A673 (cell line): ENCODE measurements around the gene GJD2. TPM values are rescaled to one million over a fixed set of nuclear protein-coding genes. Genes with fewer than 3 reads are reported as not detected.

Experiments used
- BruUV-seq: library from RNA; stranded (reverse); fragments of 400-500 nt; replicated peaks from 2 replicates; lab custom pipeline; 2021; lab: Mats Ljungman, UMichigan
- CTCF ChIA-PET: fragments of 300-600 bp; sonication (Branson Sonifier 250); formaldehyde crosslinking; loops from one replicate; lab custom pipeline; 2022; ENCODE audit warnings: antibody characterized with exemption; lab: Charles Lee
- POLR2A ChIA-PET: fragments of 300-600 bp; sonication (Branson Sonifier 250); formaldehyde crosslinking; loops from one replicate; lab custom pipeline; 2022; ENCODE audit warnings: antibody characterized with exemption; ENCODE audit not compliant: low non-redundant PET; lab: Charles Lee
- DNase-seq: peaks from one replicate; pipeline ENCODE4 v3.0.0-alpha.2; 2015; ENCODE audit warnings: low spot score
- H3K27ac ChIP-seq: fragments of 200-600 bp; sonication (generic); 2 replicates; pipeline ENCODE4 v1.5.1; 2016; ENCODE audit warnings: mixed run types, low read depth, mild to moderate bottlenecking, mixed read lengths, antibody characterized with exemption, low read length; ENCODE audit not compliant: poor library complexity, severe bottlenecking
- H3K27me3 ChIP-seq: fragments of 200-600 bp; sonication (generic); replicated peaks from 2 replicates; pipeline ENCODE4 v1.6.1; 2017; ENCODE audit warnings: mixed run types, low read depth, mild to moderate bottlenecking, mixed read lengths, antibody characterized with exemption, low read length; ENCODE audit not compliant: insufficient read depth, poor library complexity
- H3K36me3 ChIP-seq: fragments of 200-600 bp; sonication (generic); 2 replicates; pipeline ENCODE4 v1.6.1; 2016; ENCODE audit warnings: mixed run types, mild to moderate bottlenecking, mixed read lengths, antibody characterized with exemption, low read length; ENCODE audit not compliant: insufficient read depth, poor library complexity, severe bottlenecking
- H3K4me1 ChIP-seq: fragments of 200-600 bp; sonication (generic); 2 replicates; pipeline ENCODE4 v1.6.1; 2017; ENCODE audit warnings: mixed run types, mild to moderate bottlenecking, mixed read lengths, antibody characterized with exemption, low read length; ENCODE audit not compliant: insufficient read depth, poor library complexity, severe bottlenecking
- H3K4me3 ChIP-seq: fragments of 200-600 bp; sonication (generic); 2 replicates; pipeline ENCODE4 v1.5.1; 2016; ENCODE audit warnings: low read depth, mixed run types, mild to moderate bottlenecking, mixed read lengths, low read length; ENCODE audit not compliant: poor library complexity, severe bottlenecking
- H3K9me3 ChIP-seq: fragments of 200-600 bp; sonication (generic); 2 replicates; pipeline ENCODE4 v1.6.1; 2016; ENCODE audit warnings: mixed run types, low read depth, mild to moderate bottlenecking, mixed read lengths, antibody characterized with exemption, low read length; ENCODE audit not compliant: poor library complexity, severe bottlenecking
- EZH2 ChIP-seq: fragments of 200-600 bp; sonication (generic); IDR thresholded peaks from 2 replicates; pipeline ENCODE4 v1.6.1; 2017; ENCODE audit warnings: borderline replicate concordance, low read depth, mild to moderate bottlenecking, mixed read lengths, antibody characterized with exemption, low read length; ENCODE audit not compliant: poor library complexity, severe bottlenecking
- intact Hi-C: fragments of 100-400 bp; cut with micrococcal nuclease; formaldehyde crosslinking; loops from one replicate; pipeline ENCODE4 v1.10.0; 2022; ENCODE audit not compliant: unreplicated experiment
- total RNA-seq: library from RNA; stranded (reverse); gene quantifications from 2 replicates; pipeline ENCODE4 v1.2.3, GENCODE V29; 2021
- TF ChIP-seq, protein P1 (sequence below): fragments of 300-800, 200-600 bp; sonication (generic); conservative IDR thresholded peaks from 2 replicates; pipeline ENCODE4 v1.5.1; 2017; ENCODE audit warnings: low read depth, mild to moderate bottlenecking, antibody characterized with exemption, low read length, moderate library complexity, mixed read lengths

Gene GJD2
- total RNA-seq, 1 experiment from 2014 or later = not detected

GRCh38 chr15:34795267-34796081, 40.7 kb upstream of the GJD2 start, which contains the start of gene ACTC1:
Gene ACTC1 (minus strand): TSS chr15:34795549. CDS start chr15:34794808, 741 bp downstream.
- POLR2A ChIA-PET = no interaction called here
- intact Hi-C loops = no loop called here
- peaks cover 4% of the 10 kb centered on the region for H3K4me1 ChIP-seq
- no peaks in the 10 kb centered on the region for H3K36me3 ChIP-seq
- DNase-seq = no peak
- peaks cover 79% of the 10 kb centered on the region for H3K27me3 ChIP-seq
- no peak within 1 kb of the TSS for H3K27ac ChIP-seq
- H3K9me3 ChIP-seq = no peaks in the 10 kb centered on the region
- no TSS peak for BruUV-seq
- TF ChIP-seq, protein P1, sequence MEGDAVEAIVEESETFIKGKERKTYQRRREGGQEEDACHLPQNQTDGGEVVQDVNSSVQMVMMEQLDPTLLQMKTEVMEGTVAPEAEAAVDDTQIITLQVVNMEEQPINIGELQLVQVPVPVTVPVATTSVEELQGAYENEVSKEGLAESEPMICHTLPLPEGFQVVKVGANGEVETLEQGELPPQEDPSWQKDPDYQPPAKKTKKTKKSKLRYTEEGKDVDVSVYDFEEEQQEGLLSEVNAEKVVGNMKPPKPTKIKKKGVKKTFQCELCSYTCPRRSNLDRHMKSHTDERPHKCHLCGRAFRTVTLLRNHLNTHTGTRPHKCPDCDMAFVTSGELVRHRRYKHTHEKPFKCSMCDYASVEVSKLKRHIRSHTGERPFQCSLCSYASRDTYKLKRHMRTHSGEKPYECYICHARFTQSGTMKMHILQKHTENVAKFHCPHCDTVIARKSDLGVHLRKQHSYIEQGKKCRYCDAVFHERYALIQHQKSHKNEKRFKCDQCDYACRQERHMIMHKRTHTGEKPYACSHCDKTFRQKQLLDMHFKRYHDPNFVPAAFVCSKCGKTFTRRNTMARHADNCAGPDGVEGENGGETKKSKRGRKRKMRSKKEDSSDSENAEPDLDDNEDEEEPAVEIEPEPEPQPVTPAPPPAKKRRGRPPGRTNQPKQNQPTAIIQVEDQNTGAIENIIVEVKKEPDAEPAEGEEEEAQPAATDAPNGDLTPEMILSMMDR = no peak
- peak; percentile 38 for TF ChIP-seq EZH2
- CTCF ChIA-PET = interaction anchor here (0.7 kb wide), 1 partner anchor 17 kb away, joined by 8 read pairs; no protein-coding TSS in a partner anchor
- no peak within 1 kb of the TSS for H3K4me3 ChIP-seq

DNA sequence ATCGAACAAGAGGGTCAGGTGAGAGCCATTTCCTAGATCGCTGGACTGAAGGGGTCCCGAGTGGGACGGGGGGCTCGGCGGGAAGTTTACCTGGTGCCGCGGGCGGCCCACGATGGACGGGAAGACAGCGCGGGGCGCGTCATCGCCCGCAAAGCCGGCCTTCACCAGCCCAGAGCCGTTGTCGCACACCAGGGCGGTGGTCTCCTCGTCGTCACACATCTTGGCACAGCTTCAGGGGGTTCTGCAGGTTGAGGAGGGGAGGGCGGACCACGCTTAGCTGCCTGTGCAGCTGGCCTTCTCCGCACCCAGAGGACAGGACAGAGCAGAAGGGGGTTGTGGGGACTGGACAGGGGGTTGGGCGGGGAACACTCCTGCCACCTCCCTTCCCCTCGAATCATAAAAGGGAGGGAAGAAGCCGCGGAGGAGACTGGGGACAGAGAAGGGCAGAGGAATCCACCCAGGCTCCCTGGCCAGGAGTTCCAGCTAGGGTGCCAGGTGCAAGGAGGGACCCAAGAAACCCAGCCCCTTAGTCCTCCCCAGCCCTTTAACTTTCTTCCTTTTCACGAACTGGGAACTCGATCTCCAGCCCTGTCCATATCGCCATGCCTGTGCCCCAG, 39.9 kb upstream of the GJD2 start:
- POLR2A ChIA-PET = no interaction called here
- CTCF ChIA-PET = no interaction called here

GRCh38 chr15:34793901-34794300, 39.1 kb upstream of the GJD2 start:
- intact Hi-C loops = no loop called here
- DNase-seq = no peak
- no peak for TF ChIP-seq EZH2
- TF ChIP-seq, protein P1 = no peak
- Histone ChIP-seq H3K4me3 (no peak overlapping the region), H3K27ac (no peak overlapping the region), H3K27me3 (peaks cover 95% of the 10 kb centered on the region), H3K4me1 (no peaks in the 10 kb centered on the region), H3K36me3 (no peaks in the 10 kb centered on the region), H3K9me3 (no peaks in the 10 kb centered on the region)
- CTCF ChIA-PET = no interaction called here
- BruUV-seq = no TSS peak
- POLR2A ChIA-PET = no interaction called here

More for the DNA sequence above, 39.9 kb upstream of the GJD2 start:
- peaks cover 2% of the 10 kb centered on the region for H3K4me1 ChIP-seq
- peaks cover 87% of the 10 kb centered on the region for H3K27me3 ChIP-seq
- no peak for DNase-seq
- intact Hi-C loops = no loop called here
- H3K36me3 ChIP-seq = no peaks in the 10 kb centered on the region
- H3K27ac ChIP-seq = no peak overlapping the region
- no peak overlapping the region for H3K4me3 ChIP-seq
- no peaks in the 10 kb centered on the region for H3K9me3 ChIP-seq
- TF ChIP-seq, protein P1 = no peak
- TF ChIP-seq EZH2 = no peak
- BruUV-seq = no TSS peak
